HG03066 (cell line): ENCODE measurements around the gene ALDOB.

Source experiments
- ATAC-seq: cut with Tn5 transposase; IDR thresholded peaks from one replicate; pipeline ENCODE4 v1.9.1; 2021; ENCODE audit warnings: low read depth; ENCODE audit not compliant: unreplicated experiment

Gene ALDOB

DNA sequence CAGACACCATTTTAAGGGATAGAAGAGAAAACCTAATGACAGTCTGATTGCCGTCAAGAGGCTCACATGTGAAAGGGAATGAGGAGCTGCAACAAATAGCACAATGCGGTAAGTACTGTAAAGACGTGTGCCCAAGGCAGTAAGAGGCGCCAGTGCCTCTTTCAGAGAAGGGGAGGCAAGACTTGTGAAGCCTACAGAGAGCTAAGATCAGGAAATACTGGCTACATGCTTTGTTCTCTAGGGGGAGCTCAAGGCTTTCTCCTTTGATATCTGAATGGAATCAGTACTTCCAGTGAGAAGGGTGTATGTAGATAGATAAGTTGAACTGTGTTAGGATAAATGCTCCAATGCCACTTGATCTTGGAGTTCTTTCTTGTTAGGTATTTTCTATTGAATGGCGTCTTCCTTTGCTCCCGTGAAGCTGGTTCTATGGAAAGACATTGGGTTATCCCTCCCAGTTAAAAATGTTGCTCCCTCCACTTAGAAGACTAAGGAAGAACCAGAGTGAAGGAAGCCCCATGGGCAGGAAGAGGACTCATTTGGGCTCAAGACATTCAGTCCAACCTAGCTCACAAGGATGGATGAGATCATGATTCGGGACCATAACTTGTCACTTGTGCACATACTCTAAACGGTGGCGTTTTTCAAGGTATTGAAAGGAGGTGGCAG is 23.5 kb upstream of the ALDOB start:
- peak; percentile 93 for ATAC-seq

- no peak for ATAC-seq
Measured at GRCh38 chr9:101457003-101457402, 21.4 kb upstream of the ALDOB start.

GRCh38 chr9:101455656-101456240 is 20.2 kb upstream of the ALDOB start:
- ATAC-seq, result no peak

DNA sequence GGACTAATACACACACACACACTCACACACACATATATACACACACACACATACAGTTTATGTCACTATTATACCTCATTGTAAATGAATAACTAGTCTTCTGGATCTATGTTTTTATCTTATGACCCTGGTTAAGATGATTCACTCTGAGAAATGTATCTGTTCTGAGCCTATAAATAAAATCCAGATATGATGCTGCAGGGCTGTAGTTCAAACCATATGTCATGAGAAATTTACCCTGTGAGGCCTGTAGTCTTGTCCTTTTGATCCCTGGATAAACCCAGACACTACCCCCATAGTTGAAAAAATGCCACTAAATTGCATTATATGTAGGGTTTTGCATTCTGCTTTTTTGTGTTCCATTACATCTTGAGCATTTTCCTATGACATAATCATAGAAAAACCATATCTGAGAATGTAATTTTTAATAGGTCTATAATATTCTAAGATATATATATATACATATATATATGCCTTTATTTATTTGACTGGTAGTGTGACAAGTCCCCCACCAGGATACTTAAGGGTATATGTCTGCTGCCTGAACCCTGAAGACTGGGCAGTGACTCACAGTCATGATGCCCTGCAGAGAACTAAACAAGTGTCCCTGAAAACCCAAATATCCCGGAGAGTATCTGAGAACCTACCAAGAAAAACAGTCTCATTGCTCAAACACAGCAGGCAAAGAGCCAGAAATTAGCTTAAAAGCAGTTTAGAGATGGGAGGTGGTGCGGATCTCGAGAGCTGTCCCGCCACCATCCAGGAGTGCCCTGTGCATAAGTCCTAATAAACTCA is 18.4 kb upstream of the ALDOB start:
- no peak for ATAC-seq

GRCh38 chr9:101451498-101451897 is 15.9 kb upstream of the ALDOB start:
- ATAC-seq, result no peak

DNA sequence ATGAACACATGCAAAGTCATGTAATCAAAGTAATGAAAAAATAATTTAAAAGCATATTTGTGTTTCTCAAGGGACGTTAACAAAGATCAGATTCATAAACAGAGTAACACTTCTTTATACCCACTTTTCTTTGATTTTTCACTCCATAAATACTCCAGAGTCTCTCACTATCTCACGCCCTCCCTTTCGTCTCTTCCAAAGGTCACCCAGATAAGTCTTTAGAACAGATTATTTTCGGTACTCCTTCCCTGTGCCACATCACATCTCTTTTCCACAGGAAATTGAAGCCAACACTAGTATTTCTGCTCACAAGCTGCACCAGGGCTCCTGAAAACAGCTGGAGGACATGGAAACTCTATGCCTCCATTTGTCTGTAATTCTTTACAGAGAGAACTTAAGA is 15.4 kb upstream of the ALDOB start:
- no peak for ATAC-seq

DNA sequence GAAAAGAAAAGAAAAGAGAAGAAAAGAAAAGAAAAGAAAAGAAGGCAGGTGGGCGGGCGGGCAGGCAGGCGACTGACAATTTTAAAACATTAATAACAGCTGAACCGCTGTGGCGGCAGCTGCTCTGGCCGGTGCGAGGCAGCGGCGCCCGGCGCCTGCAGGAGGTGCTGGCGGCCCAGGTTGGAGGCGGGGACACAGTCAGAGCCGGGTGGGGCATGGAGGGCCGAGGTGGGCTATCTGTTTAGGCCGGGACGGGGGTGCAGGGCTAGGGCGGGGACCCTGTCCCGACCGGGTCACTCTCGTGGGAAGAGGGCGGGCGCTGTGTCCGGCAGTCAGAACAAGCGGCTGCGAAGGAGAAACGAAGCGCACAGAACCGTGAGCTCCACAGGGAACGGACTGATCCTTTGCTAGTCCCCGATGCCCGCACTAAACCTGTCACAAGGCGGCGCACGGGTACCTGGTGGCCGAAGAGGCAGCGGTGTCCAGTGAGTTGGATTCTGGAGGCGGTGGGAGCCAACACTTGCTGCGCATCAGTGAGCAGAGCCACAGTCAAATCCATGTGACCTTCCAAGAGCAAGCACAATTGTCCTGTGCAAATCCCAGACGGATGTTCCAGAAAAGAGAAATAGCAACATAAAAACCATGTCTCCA is 13.6 kb upstream of the ALDOB start:
- ATAC-seq, result peak; percentile 94

DNA sequence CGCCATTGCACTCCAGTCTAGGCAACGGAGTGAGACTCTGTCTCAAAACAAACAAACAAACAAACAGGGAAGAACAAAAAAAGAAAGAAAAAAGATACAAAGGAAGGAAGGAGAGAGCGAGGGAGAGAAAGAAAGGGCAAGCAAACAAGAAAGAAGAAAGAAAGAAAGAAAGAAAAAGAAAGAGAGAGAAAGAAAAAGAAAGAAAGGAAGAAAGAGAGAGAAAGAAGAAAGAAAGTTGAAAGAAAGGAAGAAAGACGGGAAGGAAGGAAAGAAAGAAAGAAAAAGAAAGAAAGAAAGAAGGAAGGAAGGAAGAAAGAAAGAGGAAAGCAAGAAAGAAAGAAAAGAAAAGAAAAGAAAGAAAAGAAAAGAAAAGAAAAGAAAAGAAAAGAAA is 13.1 kb upstream of the ALDOB start:
- no peak for ATAC-seq

DNA sequence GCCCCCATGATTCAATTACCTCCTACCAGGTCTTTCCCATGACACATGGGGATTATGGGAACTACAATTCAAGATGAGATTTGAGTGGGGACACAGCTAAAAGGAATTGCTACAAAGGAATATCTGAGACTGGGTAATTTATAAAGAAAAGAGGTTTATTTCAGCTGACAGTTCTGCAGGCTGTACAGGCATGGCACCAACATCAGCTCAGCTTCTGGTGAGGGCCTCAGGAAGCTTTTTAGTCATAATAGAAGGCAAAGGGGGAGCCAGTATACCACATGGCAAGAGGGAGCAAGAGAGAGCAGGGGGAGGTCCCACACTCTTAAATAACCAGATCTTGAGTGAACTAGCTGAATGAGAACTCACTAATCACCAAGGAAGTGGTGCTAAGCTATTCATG is 11.2 kb upstream of the ALDOB start:
- no peak for ATAC-seq

DNA sequence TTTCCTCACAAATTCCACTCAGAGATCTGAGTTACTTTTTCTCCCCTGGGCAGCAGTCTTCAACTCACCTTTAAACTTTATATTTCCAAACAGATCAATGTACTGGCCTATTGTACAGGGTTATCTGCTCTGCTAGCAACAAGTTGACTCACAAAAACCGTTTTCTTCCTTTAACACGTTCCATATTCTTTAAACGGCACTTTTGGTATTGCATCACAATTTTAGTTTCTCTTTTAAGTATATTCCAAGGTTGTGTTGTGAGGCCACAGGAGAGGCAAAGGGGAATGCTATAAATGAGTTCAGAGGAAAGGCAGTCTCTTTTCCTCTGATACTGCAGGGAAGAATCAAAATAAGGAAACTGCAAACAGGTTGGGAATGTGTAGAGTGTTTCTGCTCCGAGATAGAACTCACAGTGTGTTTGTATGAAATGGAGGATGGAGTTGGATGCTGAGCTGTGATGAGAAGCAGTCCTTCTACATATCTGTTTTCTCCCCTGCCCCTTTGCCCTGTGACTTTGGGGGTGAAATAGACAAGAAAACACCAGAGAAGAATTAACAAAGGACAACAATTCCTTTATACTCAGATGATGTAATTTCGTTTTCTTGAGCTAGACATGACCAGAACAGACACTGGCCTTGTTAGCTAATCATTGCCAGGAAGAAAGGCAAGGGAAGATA is 9.9 kb upstream of the ALDOB start:
- ATAC-seq, result no peak

DNA sequence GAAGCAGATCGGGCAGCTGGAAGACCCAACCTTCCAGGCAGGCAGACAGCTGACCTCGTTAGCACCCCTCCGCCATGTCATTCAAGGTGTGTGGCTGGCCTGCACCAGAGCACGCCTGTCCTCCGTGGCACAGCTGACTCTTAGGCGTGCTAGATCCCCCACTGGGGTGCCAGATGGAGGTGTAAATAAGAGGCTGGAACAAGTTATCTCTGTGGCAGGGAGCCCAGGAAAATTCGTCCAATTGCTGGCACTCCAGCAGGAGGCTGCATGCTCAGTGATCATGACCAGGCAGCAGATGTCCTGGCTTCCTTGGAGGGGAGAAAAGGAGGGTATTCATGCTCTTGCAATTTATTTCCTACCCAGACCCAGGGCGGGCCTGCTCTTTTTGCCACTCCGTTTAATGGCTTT is 7.8 kb upstream of the ALDOB start:
- ATAC-seq, result no peak

DNA sequence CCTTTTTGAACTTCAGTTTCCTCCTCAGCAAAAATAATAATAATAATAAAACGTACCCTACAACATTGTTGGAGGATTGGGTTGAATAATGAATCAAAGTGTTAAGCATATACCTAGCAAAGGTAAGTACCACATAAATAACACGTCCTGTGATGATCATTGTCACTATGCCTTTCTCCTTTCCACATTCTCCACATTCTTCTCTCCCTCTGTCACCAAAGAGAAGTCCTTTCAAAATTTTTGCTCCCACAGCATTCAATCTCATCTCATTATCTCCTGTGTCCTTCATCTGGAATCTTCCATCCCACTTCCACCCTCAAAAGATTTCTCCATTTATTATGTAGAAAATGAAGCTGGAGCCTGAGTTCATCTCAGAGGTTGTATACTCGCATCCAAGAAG is 7.2 kb upstream of the ALDOB start:
- ATAC-seq, result no peak

- ATAC-seq, result no peak
Measured at GRCh38 chr9:101442318-101442717, 6.7 kb upstream of the ALDOB start.

DNA sequence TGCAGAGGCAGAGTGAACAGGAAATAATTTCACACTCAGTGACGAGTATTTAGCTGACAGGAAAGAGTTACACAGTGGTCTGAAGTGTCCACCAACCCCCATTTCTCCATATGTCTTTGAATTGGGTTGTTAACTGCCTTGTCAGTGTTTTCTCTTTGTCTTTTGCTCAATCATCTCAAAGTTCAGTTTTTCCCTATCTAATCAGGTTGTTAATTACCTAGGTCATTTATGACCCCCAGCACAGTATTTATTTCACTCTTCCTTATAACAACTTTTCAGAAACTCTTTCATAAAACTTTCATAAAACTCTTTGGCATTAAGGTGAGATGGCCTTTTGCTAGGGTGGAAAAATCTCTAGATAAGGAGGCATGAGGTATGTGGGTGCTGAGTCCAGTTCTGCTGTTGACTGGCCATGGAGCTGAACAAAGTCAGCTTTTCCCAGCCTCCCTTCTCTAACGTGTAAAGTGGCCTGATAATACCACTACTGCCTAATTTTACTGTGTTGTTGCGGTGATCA is 5.2 kb upstream of the ALDOB start:
- no peak for ATAC-seq

DNA sequence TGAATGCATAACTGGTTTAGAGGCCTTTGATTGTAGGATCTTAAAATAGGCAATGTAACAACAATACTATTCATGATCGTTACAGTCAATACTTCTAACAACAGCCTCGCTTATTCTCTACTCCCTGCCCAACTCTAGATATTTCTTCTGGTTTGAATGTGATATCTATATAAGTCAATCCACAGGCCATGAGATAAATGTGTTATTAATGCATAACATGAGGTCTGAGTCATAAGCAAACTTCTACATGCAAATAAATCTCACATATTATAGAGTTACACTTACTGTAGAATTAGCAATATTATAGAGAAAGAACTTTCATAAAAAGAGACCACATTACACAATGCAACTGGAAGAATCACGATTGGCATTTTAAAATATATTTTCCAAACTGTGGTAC is 2.9 kb upstream of the ALDOB start:
- ATAC-seq, result no peak

GRCh38 chr9:101437806-101438232 is 2.2 kb upstream of the ALDOB start:
- ATAC-seq, result no peak

- ATAC-seq, result no peak
Measured at GRCh38 chr9:101434998-101435397, 576 bp downstream of the ALDOB start.

GRCh38 chr9:101433229-101433628 is 2.3 kb downstream of the ALDOB start:
- no peak for ATAC-seq

- no peak for ATAC-seq
Measured at GRCh38 chr9:101432740-101433139, 2.8 kb downstream of the ALDOB start.

GRCh38 chr9:101432171-101432570 is 3.4 kb downstream of the ALDOB start:
- ATAC-seq, result no peak

DNA sequence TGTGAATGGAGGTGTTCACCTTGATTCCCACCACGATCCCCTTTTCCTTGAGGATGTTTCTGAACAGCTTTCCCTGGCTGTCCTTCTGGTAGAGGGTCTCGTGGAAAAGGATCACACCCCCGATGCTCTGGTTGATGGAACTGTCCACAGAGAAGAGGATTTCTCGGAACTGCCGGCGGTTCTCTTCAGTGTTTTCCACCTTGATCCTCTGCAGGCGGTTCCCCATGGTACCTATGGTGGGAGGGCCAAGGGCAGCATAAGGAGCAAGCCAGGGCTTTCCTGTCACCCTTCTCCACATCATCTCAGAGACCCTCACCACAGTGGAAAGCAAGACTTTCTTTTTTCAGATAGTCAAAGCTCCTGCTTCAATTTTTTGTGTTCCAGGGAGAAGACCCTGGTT is 5.8 kb downstream of the ALDOB start:
- no peak for ATAC-seq
